Activated T-cell treated with anti-CD3 and anti-CD28 coated beads for 48 hours (primary cell): ENCODE data around the gene OAS2.
A peak's percentile ranks its signal among the peaks of the same experiment; 100 is the strongest.
"Not testable (repeated sequence)": the region's sequence is repeated elsewhere in the genome, so short reads cannot be mapped to it uniquely, and the experiment has no call there.

Experiments used
- DNase-seq: peaks from one replicate; pipeline ENCODE4 v3.0.0-alpha.2; 2020; ENCODE audit warnings: low read depth

OAS2 gene

DNA sequence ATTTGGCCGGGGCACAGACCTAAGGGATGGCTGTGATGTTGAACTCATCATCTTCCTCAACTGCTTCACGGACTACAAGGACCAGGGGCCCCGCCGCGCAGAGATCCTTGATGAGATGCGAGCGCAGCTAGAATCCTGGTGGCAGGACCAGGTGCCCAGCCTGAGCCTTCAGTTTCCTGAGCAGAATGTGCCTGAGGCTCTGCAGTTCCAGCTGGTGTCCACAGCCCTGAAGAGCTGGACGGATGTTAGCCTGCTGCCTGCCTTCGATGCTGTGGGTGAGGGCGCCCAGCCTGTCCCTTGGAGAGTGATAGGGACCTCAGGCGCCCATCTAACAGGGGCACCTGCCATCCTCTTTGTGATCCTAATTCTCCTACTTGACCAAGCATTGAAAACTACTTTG, 27.6 kb upstream of the OAS2 start:
- no peak for DNase-seq

GRCh38 chr12:112957125-112957524, 21.2 kb upstream of the OAS2 start:
- not testable (repeated sequence) for DNase-seq

GRCh38 chr12:112961074-112961473, 17.2 kb upstream of the OAS2 start:
- no peak for DNase-seq

- no peak for DNase-seq
These were observed 16.8 kb upstream of the OAS2 start for GRCh38 chr12:112961536-112961935.

GRCh38 chr12:112962561-112962960, 15.8 kb upstream of the OAS2 start:
- no peak for DNase-seq

- DNase-seq, result no peak
These were observed 15.0 kb upstream of the OAS2 start for GRCh38 chr12:112963227-112963861.

- no peak for DNase-seq
These were observed 14.2 kb upstream of the OAS2 start for GRCh38 chr12:112964067-112964670.

GRCh38 chr12:112964915-112965314, 13.4 kb upstream of the OAS2 start:
- no peak for DNase-seq

DNA sequence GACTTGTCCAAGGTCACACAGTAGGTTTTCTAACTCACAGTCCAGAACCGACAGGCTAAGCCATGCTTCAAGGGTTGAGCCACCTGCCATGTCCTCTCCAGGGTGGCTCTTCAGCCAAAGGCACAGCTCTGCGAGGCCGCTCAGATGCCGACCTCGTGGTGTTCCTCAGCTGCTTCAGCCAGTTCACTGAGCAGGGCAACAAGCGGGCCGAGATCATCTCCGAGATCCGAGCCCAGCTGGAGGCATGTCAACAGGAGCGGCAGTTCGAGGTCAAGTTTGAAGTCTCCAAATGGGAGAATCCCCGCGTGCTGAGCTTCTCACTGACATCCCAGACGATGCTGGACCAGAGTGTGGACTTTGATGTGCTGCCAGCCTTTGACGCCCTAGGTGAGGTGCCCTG, 12.7 kb upstream of the OAS2 start:
- DNase-seq, result no peak

DNA sequence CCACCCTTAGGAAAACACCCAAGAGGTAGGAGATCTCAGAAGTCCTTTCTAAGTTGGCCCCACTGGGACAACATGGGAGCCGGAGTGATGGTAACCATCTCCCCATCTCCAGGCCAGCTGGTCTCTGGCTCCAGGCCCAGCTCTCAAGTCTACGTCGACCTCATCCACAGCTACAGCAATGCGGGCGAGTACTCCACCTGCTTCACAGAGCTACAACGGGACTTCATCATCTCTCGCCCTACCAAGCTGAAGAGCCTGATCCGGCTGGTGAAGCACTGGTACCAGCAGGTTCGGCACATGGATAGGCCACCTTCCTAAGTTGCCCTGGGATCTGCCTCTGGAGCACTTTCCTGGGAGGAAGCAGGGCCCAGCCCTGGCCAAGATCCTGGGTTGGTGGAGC, 11.0 kb upstream of the OAS2 start:
- DNase-seq, result no peak

GRCh38 chr12:112967858-112968257, 10.5 kb upstream of the OAS2 start:
- no peak for DNase-seq

- DNase-seq, result no peak
These were observed 8.6 kb upstream of the OAS2 start for GRCh38 chr12:112969547-112970306.

GRCh38 chr12:112970391-112970790, 7.9 kb upstream of the OAS2 start:
- DNase-seq, result no peak

DNA sequence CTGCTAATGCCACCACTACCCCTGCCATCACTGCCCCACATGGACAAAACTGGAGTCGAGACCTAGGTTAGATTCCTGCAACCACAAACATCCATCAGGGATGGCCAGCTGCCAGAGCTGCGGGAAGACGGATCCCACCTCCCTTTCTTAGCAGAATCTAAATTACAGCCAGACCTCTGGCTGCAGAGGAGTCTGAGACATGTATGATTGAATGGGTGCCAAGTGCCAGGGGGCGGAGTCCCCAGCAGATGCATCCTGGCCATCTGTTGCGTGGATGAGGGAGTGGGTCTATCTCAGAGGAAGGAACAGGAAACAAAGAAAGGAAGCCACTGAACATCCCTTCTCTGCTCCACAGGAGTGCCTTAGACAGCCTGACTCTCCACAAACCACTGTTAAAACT, 7.1 kb upstream of the OAS2 start:
- no peak for DNase-seq

DNA sequence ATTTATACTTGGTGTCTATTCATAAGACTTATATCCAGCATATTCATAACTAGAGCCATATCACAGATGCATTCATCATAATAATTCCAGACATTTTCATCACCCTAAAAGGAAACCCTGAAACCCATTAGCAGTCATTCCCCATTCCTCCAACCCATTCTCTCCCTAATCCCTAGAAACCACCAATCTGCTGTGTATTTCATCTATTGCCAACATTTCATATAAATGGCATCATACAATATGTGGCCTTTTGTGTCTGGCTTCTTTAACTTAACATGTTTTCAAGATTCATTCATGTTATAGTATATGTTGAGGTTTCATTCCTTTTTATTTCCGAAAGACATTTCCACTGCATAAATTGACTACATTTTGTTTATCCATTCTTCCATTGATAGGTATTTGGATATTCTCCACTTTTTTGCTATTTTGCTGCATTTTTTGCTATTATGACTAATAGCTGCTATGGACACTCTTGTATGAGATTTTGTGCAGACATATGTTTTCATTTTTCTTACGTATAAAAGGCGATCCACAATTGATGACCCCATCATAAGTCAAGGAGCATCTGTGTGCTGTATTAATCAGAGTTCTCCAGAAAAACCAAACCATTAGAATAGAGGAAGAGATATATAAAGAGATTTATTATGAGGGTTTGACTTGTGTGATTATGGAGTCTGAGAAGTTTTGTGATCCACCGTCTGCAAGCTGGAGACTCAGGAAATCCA, 5.1 kb upstream of the OAS2 start:
- no peak for DNase-seq

GRCh38 chr12:112973818-112974231, 4.5 kb upstream of the OAS2 start:
- no peak for DNase-seq

GRCh38 chr12:112974904-112975303, 3.4 kb upstream of the OAS2 start:
- DNase-seq, result no peak

GRCh38 chr12:112977139-112977538, 1.2 kb upstream of the OAS2 start:
- DNase-seq, result no peak

- no peak for DNase-seq
These were observed 678 bp upstream of the OAS2 start for GRCh38 chr12:112977641-112978040.

GRCh38 chr12:112979041-112979680, 842 bp downstream of the OAS2 start:
- peak; percentile 32 for DNase-seq

DNA sequence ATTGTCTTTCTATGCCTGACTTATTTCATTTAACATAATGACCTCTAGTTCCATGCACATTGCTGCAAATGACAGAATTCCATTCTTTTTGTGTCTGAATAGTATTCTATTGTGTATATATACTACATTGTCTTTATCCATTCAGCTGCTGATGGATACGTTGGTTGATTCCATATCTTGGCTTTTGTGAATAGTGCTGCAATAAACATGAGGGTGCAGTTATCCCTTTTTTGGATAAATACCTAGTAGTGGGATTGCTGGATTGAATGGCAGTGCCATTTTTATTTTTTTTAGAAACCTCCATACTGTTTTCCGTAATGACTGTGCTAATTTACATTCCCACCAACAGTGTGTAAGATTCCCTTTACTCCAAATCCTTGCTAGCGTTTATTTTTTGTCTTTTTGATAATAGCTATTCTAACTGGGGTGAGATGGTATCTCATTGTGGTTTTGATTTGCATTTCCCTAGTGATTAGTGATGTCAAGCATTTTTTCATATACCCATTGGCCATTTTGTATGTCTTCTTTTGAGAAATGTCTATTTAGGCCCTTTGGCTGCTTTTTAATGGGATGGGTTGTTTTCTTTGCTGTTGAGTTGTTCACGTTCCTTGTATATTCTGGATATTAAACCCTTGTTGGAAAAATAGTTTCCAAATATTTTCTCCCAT, 2.3 kb downstream of the OAS2 start:
- DNase-seq, result no peak
